ACC112 (cell line): ENCODE measurements around the gene ZNF684.
"Not testable (repeated sequence)": the region's sequence is repeated elsewhere in the genome, so short reads cannot be mapped to it uniquely, and the experiment has no call there.

Source experiments
- H2AFZ ChIP-seq: fragments of 200-600 bp; sonication (generic); one replicate; pipeline ENCODE4 v1.6.0; 2017; ENCODE audit warnings: antibody characterized with exemption, low read length; ENCODE audit not compliant: unreplicated experiment
- H3K27ac ChIP-seq: fragments of 200-600 bp; sonication (generic); 2 replicates; pipeline ENCODE4 v1.5.1; 2014; ENCODE audit warnings: low read depth, mild to moderate bottlenecking, antibody characterized with exemption, low read length, moderate library complexity
- H3K27me3 ChIP-seq: fragments of 200-600 bp; sonication (generic); 2 replicates; pipeline ENCODE4 v1.6.1; 2014; ENCODE audit warnings: mild to moderate bottlenecking, antibody characterized with exemption, low read length, moderate library complexity, mixed read lengths; ENCODE audit not compliant: insufficient read depth
- H3K36me3 ChIP-seq: fragments of 200-600 bp; sonication (generic); 2 replicates; pipeline ENCODE4 v1.6.1; 2016; ENCODE audit warnings: mild to moderate bottlenecking, antibody characterized with exemption, low read length, moderate library complexity, mixed read lengths; ENCODE audit not compliant: insufficient read depth
- H3K4me1 ChIP-seq: fragments of 200-600 bp; sonication (generic); one replicate; pipeline ENCODE4 v1.6.1; 2016; ENCODE audit warnings: low read length, mixed read lengths; ENCODE audit not compliant: insufficient read depth, unreplicated experiment, control insufficient read depth
- H3K4me3 ChIP-seq: fragments of 200-600 bp; sonication (generic); 2 replicates; pipeline ENCODE4 v1.5.1; 2014; ENCODE audit warnings: mild to moderate bottlenecking, low read depth, low read length
- H3K79me2 ChIP-seq: fragments of 200-600 bp; sonication (generic); one replicate; pipeline ENCODE4 v1.6.0; 2016; ENCODE audit warnings: low read length; ENCODE audit not compliant: control insufficient read depth, unreplicated experiment, insufficient read depth

ZNF684 gene

GRCh38 chr1:40531381-40532061 is at the start of gene ZNF684:
ZNF684 (plus strand) TSS chr1:40531637; CDS start chr1:40533167, 1,530 bp downstream.
- Histone ChIP-seq H3K27me3 (no peaks in the 10 kb centered on the region), H3K36me3 (peaks cover 3% of the 10 kb centered on the region; the same call in 1 of the 2 replicates), H3K4me3 (peak within 1 kb of the TSS; percentile 82), H2AFZ (peak within 1 kb of the TSS; percentile 100), H3K79me2 (no peaks in the 10 kb centered on the region), H3K4me1 (no peaks in the 10 kb centered on the region), H3K27ac (peak within 1 kb of the TSS; percentile 88)

GRCh38 chr1:40495315-40495903 is 36.0 kb upstream of the ZNF684 start:
- peaks cover 4% of the 10 kb centered on the region for H3K79me2 ChIP-seq
- no peak overlapping the region for H3K27ac ChIP-seq
- H3K4me1 ChIP-seq: no peaks in the 10 kb centered on the region
- H2AFZ ChIP-seq: no peak overlapping the region
- no peaks in the 10 kb centered on the region for H3K27me3 ChIP-seq
- H3K4me3 ChIP-seq: no peak overlapping the region
- peaks cover 70% of the 10 kb centered on the region for H3K36me3 ChIP-seq

GRCh38 chr1:40502651-40503050 is 28.8 kb upstream of the ZNF684 start:
- peaks cover 21% of the 10 kb centered on the region for H3K36me3 ChIP-seq
- not testable (repeated sequence) for H3K27ac ChIP-seq, H3K4me1 ChIP-seq, H3K79me2 ChIP-seq, H3K27me3 ChIP-seq, H3K4me3 ChIP-seq, H2AFZ ChIP-seq

GRCh38 chr1:40507973-40508372 is 23.5 kb upstream of the ZNF684 start:
- Histone ChIP-seq H3K4me3 (peak overlapping the region; percentile 86), H3K79me2 (peaks cover 20% of the 10 kb centered on the region), H2AFZ (peak overlapping the region; percentile 72), H3K27ac (peak overlapping the region; percentile 32; the same call in 1 of the 2 replicates), H3K4me1 (peaks cover 6% of the 10 kb centered on the region), H3K27me3 (no peaks in the 10 kb centered on the region), H3K36me3 (peaks cover 27% of the 10 kb centered on the region)

- Histone ChIP-seq H3K27ac (peak within 1 kb of the TSS; percentile 32; the same call in 1 of the 2 replicates), H3K36me3 (peaks cover 31% of the 10 kb centered on the region), H3K27me3 (no peaks in the 10 kb centered on the region), H3K79me2 (peaks cover 20% of the 10 kb centered on the region), H3K4me3 (peak within 1 kb of the TSS; percentile 86), H2AFZ (peak within 1 kb of the TSS; percentile 72), H3K4me1 (peaks cover 6% of the 10 kb centered on the region)
Measured at GRCh38 chr1:40508375-40509341, 22.8 kb upstream of the ZNF684 start, which contains the start of gene EXO5. EXO5 (plus strand) TSS chr1:40508767; CDS start chr1:40514545, 5,778 bp downstream.

GRCh38 chr1:40519517-40519916 is 11.9 kb upstream of the ZNF684 start:
- no peak overlapping the region for H2AFZ ChIP-seq
- H3K79me2 ChIP-seq: no peaks in the 10 kb centered on the region
- no peak overlapping the region for H3K27ac ChIP-seq
- H3K36me3 ChIP-seq: peaks cover 27% of the 10 kb centered on the region
- H3K4me1 ChIP-seq: no peaks in the 10 kb centered on the region
- no peak overlapping the region for H3K4me3 ChIP-seq
- no peaks in the 10 kb centered on the region for H3K27me3 ChIP-seq

GRCh38 chr1:40530735-40531380 is 579 bp upstream of the ZNF684 start:
- H3K4me3 ChIP-seq: peak overlapping the region; percentile 82
- no peaks in the 10 kb centered on the region for H3K4me1 ChIP-seq
- no peaks in the 10 kb centered on the region for H3K27me3 ChIP-seq
- H3K36me3 ChIP-seq: peaks cover 3% of the 10 kb centered on the region; the same call in 1 of the 2 replicates
- H2AFZ ChIP-seq: peak overlapping the region; percentile 100
- H3K79me2 ChIP-seq: no peaks in the 10 kb centered on the region
- peak overlapping the region; percentile 88 for H3K27ac ChIP-seq

GRCh38 chr1:40532062-40532389 is 589 bp downstream of the ZNF684 start:
- Histone ChIP-seq H3K79me2 (no peaks in the 10 kb centered on the region), H3K4me1 (no peaks in the 10 kb centered on the region), H3K36me3 (peaks cover 3% of the 10 kb centered on the region; the same call in 1 of the 2 replicates), H3K27me3 (no peaks in the 10 kb centered on the region), H3K27ac (peak overlapping the region; percentile 88), H3K4me3 (peak overlapping the region; percentile 82), H2AFZ (peak overlapping the region; percentile 34)

- no peak overlapping the region for H3K27ac ChIP-seq
- H3K4me3 ChIP-seq: peak overlapping the region; percentile 82
- H3K4me1 ChIP-seq: no peaks in the 10 kb centered on the region
- H3K79me2 ChIP-seq: no peaks in the 10 kb centered on the region
- H3K27me3 ChIP-seq: no peaks in the 10 kb centered on the region
- H3K36me3 ChIP-seq: peaks cover 3% of the 10 kb centered on the region; the same call in 1 of the 2 replicates
- no peak overlapping the region for H2AFZ ChIP-seq
Measured at GRCh38 chr1:40532844-40533424, 1.5 kb downstream of the ZNF684 start.

GRCh38 chr1:40534589-40534988 is 3.2 kb downstream of the ZNF684 start:
- H3K79me2 ChIP-seq: no peaks in the 10 kb centered on the region
- H3K4me1 ChIP-seq: no peaks in the 10 kb centered on the region
- no peaks in the 10 kb centered on the region for H3K27me3 ChIP-seq
- no peak overlapping the region for H3K4me3 ChIP-seq
- peaks cover 3% of the 10 kb centered on the region; the same call in 1 of the 2 replicates for H3K36me3 ChIP-seq
- no peak overlapping the region for H3K27ac ChIP-seq
- H2AFZ ChIP-seq: no peak overlapping the region
